Left lobe of liver (tissue), 2 donors: ENCODE measurements around the gene EVL. TPM values are rescaled to one million over a fixed set of nuclear protein-coding genes. Genes with fewer than 3 reads are reported as not detected.
"Not testable (repeated sequence)": the region's sequence is repeated elsewhere in the genome, so short reads cannot be mapped to it uniquely, and the experiment has no call there.

ENCODE experiments used
- ATAC-seq: fragments of 200-7000 bp; cut with Tn5 transposase; one replicate; pipeline ENCODE4 v1.9.1; 2020; ENCODE audit warnings: mild to moderate bottlenecking, moderate library complexity
- DNase-seq: peaks from one replicate; pipeline ENCODE4 v3.0.0-alpha.2; 2020; ENCODE audit warnings: low spot score
- total RNA-seq: library from RNA; stranded (reverse); gene quantifications from one replicate; pipeline ENCODE4 v1.2.1, GENCODE V29; 2021
- donor health status: DM: no; HTN: no; CAD: no; lungs with moderate emphysema.
- donor health status: DM: no; HTN: yes; CAD: no.

EVL gene, protein sequence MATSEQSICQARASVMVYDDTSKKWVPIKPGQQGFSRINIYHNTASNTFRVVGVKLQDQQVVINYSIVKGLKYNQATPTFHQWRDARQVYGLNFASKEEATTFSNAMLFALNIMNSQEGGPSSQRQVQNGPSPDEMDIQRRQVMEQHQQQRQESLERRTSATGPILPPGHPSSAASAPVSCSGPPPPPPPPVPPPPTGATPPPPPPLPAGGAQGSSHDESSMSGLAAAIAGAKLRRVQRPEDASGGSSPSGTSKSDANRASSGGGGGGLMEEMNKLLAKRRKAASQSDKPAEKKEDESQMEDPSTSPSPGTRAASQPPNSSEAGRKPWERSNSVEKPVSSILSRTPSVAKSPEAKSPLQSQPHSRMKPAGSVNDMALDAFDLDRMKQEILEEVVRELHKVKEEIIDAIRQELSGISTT
- total RNA-seq, result 76.2 TPM

DNA sequence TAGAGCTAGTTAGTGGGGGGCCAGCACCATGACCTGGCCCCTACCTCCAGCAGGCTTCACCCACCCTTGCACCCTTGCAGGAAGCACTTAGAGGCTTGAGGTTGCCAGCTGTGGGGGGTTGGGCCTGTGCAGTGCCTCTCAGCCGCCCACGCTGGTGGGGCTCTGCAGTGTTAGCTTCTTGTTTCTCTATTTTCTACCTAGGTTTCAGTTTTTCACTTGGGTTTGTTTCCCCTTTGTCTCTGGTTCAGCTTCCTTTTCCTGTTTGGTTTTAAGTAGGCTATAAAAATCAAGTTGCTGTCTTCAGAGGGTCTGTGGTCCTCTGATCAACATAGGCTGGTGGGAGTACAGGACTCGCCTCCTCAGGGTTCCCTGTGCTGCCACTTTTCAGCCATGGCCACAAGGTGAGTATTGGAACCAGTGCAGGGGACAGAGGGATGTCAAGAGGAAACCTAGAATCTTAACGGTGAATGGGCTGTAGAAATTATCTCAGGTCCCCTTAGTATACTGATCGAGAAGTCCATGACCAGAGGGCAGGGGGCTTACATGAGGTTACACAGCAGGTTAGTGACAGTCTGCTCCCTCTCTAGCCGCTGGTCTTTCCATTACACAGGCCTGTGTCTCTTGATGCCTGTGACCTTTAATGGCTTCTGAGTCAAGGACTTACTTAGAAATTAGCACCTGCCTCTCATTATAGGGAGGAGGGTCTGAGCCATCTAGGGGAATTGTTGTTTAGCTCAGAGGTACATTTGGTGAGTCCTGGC is at the start of gene EVL:
EVL (plus strand) TSS at position 312 of the 761 bp plus-strand sequence; CDS start at position 391, 79 bp downstream.
- peak; percentile 49 for ATAC-seq

DNA sequence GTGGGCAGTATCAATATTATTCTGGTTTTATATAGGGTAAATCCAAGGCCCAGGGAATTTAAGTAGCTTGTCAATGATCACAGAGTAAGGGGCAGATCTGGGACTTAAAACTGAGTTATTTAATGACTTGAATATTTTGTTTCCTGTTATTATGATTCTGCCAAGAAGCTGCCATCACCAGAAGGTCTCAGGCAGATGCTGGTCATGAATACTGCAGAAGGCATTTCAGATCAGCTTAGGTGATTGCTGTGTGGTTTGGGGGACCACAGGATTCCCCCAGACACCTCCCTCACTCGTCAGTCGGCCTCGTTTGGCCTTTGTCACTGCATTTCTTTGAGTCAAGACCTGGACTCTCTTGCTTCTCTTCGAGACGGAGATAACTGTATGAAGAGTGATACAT is 47.7 kb upstream of the EVL start:
- ATAC-seq (no peak), DNase-seq (no peak)

More for the DNA sequence above, at the start of gene EVL:
- DNase-seq, result no peak

DNA sequence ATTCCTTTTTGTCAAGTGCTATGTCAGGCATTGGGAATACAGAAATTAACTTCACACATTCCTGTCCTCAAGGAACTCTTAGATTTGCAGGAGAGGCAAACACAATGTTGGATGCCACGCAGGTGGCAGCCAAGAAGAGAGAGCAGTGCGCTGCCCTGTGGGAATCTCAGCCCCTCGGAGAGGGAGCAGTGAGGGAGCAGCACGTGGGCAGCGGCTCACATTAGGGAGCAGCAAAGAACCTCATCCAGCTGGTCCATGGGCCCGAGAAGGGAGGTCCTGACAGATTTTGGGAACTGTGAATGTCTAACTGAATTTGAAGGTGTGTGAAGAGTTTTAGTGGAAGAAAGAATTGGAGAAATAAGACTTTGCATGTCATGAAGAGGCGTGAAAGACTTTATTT is 47.2 kb upstream of the EVL start:
- DNase-seq (no peak), ATAC-seq (no peak)

DNA sequence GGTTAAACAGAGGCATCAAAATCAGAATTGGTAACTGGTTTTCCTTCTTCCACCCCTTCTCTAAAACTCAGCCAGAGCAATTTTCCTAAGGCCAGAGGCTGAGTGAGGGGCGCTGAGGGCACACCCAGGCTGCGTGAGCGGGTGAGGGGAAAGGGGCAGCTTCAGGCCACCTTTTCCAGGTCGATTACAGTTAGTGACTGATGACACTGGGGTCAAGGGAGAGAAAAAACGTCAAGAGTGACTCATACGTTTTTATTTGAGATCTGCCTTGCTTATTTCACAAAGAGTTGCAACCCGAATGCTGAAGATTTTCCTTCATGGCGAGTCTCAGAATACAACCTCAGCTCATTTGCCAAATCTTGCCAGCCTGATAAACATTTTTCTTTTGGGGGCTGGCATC is 46.7 kb upstream of the EVL start:
- peak; percentile 64 for ATAC-seq
- DNase-seq, result no peak

DNA sequence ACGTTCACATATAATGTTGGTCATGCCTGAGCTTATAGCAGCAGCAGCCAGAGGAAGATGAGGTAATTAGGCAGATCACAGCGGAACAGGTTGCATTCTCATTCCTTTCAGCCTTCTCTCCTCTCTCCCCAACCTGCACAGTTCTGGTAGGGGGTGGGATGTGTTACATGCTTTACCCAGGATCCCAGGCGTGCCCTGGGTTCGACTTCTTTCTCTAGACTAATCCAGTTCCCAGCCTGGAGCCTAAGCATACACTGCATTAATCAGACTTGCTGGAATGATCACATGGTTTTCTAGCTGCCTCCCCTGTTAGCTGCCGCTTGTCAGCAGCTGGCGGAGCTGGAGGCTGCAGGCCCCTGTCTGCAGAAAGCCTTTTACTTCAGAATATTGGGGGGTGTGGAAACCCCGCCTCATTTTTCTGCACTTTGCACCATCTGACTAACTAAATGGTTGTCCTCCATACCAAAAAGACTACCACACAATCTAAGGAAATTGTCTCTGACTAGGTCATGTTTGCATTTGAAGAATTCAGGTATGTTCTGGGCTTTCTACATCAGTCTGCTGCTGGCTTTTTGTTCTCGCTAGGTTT is 46.0 kb upstream of the EVL start:
- ATAC-seq (peak; percentile 20), DNase-seq (no peak)

DNA sequence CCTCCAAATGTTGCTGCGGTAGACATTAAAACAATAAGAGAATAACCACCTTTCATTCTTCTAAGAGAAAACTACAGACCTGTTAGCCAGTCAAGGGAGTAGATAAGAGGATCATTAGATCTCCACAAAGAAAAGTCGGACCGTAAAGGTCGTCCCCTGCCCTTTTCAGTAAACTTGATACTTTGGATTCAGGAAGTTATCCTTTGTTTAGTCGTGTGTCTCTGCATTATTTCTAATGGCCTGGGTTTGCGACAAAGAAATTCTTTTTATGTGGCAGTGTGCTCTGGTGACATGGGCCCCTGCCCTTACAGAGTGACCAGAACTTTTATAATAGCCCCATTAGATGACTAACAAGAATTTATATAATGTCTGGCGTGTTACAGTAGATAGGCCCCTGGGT is 44.6 kb upstream of the EVL start:
- DNase-seq, result no peak
- no peak for ATAC-seq

DNA sequence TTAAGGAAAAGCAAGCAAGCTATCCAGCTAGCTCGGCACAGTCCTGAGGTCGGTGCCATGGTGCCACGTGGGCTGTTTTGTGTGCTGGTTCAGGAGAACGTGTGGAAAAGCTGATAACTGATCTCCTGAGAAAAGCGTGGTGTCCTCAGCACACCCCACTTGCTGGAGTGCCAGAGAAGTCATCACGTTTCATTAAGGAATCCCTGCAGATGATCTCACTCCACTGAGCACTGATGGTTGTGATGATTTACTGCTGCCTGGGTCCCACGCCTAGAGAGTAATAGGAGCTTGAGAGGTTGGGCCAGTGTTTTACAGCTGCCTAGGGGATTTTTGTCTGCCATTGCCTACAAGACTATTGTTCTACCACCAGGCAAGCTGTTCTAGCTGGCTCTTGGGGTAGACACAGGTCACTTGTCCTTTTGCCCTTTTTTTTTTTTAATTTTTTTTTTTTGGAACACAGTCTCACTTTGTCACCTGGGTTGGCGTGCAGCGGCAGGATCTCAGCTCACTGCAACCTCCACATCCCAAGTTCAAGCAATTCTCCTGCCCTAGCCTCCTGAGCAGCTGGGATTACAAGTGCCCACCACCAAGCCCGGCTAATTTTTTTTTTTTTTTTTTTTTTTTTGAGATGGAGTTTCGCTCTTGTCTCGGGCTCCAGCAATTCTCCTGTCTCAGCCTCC is 42.3 kb upstream of the EVL start:
- DNase-seq (no peak), ATAC-seq (no peak)

DNA sequence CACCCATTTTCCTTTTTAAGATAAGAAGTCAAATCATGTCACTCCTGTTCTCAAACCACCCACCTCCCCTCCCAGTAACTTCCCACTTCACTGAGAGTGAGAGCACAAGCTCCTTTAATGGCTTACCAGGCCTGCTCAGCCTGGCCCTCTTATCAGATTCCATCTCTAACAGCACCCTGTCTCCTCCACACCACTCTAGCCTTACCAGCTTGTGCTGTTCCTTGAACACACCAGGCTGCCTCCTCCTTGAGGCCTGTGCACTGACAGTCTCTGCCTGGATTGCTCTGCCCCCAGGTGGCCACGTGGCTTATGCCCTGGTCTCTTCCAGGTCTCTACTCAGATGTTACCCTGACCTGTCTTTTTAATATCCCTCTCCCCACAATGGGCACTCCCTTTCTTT is 40.1 kb upstream of the EVL start:
- peak; percentile 65 for ATAC-seq
- DNase-seq, result no peak

DNA sequence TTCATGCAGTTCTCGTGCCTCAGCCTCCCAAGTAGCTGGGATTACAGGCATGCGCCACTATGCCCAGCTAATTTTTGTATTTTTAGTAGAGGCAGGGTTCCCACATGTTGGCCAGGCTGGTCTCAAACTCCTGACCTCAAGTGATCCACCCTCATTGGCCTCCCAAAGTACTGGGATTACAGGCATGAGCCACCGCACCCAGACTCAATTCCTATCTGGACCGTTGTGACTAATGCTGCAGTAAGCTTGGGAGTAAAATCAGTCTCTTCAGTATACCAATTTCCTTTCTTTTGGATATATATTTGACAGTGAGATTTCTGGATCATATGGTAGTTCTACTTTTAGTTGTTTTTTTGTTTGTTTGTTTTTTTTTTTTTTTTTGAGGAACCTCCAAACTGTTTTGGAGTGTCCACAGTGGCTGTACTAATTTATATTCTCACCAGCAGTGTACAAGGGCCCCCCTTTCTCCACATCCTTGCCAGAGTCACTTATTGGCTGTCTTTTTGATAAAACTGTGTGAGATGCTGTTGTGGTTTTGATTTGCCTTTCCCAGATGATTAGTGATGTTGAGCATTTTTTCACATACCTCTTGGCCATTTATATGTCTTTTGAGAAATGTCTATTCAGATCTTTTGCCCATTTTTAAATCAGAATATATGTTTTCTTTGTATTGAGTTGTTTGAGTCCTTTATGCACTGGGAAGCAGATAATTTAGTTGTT is 37.3 kb upstream of the EVL start:
- ATAC-seq, result no peak
- DNase-seq, result no peak

DNA sequence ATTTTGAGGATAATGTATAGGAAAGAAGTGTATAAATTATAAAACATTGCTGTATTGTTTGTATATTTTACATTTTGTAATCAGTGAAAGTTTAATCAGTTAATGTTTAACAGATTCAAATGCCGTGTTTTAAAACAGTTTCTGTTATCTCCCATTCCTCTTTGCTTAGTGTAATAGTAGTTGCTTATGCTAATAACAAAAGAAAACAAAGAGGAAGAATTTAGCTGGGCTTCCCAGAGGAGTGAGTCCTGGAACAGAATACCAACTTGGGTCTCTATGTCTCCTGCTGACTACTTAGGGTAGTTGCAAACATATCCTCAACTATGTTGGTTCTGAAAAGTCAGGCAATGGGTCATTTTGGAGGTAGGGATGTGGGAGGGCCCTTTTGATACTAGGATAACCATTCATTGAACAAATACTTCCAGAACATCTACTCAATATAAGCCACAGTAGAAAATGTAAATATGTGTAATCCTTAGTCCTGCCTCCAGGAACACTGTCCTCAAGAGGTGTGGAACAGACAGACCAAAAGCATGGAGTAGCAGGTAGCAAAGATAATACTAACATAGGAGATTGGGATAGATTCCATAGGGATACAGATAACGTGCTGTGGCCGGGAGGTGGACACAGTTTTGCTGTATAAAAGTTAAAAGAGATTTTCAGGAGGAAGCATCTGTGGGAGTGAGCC is 36.1 kb upstream of the EVL start:
- no peak for DNase-seq
- ATAC-seq, result peak; percentile 54

DNA sequence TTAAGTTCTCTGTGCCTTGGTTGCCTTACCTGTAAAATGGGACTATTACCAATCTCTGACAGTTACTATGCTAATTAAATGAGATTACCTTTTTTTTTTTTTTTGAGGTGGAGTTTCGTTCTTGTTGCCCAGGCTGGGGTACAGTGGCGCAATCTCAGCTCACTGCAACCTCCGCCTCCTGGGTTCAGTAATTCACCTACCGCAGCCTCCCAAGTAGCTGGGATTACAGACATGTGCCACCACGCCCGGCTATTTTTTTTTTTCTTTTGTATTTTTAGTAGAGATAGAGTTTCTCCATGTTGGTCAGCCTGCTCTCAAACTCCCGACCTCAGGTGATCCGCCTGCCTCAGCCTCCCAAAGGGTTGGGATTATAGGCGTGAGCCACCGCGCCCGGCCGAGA is 35.2 kb upstream of the EVL start:
- not testable (repeated sequence) for ATAC-seq, DNase-seq

DNA sequence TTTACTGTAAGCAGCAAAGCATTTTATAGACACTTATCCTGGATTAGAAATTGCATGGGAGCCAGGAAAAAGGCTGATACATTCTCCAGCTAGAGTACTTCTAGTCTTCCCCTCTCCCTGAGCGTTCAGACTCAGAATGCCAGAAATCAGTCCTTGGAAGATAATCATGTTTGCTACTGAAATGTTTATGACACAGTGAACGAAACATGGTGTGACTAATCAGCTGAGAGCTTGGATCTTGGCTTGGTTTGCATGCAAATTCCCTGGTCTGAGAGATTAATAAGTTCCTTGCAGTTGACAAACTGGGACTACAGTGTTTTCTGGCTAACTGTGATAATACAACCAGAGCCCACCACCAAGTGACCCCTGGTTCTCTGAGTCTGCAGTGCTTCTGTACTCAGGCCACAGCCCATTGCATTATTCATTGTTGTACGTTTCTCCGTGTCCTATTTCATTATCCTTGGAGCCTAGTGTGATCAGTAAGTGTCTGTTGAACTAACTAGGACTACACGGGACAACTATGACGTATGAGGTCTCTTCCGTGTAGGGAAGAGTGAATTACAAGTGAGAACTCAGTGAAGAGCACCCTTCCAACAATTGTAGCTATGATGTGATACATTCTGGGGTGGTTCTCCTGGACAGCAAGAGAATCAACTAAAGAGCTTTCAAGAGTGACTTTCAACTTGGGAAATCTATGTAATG is 34.6 kb upstream of the EVL start:
- DNase-seq (no peak), ATAC-seq (no peak)

DNA sequence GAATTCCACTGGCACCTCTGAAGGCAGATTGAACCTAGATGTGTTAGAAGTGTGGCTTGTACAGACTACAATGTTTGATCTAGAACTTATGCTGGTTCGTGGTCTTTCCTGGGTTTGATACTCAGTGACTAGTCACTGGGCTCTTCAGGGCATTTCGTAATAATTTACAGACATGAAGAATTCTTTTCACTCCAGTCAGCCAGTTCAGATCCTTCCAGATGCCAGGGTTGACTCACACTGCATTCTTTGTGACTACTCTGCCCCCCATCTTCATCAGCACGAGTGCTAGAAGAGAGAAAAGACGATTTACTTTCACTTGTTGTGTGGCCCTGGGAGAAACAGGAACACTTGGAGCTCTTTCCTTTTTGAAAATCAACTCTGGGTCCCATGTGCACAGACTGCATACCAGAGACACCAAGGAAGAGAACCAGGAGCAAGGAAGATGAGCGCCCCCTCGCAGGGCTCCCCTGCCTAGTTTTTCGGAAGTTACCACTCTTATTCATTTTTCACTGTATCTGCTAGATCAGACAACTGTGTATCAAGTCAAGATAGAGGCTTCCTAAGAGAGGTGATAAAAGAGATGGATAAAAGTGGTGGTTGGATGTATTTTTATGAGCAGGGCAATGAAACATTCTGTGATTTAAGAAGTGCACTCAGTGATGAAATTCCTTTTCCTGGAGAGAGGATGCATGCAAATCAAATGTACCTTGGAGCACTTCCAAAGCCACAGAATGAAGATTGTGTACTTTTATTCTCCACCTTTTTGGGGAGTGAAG is 33.5 kb upstream of the EVL start:
- ATAC-seq (peak; percentile 31), DNase-seq (no peak)

DNA sequence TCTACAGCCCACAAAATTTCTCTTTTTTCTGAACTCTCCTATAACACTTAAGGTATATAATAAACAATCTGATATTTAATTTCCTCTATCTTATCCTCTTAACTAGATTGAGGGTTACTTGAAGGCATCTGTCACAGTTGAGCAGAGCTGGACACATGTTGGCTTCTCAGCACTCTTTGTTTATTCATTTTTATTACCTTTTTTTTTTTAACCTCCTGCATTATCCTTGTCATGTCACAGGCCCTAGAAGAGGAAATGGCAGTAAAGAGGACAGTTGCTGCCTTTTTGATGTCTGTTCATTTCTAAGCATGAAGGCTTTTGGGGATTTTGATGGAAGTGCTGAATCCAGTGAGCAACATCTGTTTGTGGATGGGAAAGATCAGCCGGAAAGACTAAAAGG is 32.5 kb upstream of the EVL start:
- DNase-seq (no peak), ATAC-seq (no peak)

DNA sequence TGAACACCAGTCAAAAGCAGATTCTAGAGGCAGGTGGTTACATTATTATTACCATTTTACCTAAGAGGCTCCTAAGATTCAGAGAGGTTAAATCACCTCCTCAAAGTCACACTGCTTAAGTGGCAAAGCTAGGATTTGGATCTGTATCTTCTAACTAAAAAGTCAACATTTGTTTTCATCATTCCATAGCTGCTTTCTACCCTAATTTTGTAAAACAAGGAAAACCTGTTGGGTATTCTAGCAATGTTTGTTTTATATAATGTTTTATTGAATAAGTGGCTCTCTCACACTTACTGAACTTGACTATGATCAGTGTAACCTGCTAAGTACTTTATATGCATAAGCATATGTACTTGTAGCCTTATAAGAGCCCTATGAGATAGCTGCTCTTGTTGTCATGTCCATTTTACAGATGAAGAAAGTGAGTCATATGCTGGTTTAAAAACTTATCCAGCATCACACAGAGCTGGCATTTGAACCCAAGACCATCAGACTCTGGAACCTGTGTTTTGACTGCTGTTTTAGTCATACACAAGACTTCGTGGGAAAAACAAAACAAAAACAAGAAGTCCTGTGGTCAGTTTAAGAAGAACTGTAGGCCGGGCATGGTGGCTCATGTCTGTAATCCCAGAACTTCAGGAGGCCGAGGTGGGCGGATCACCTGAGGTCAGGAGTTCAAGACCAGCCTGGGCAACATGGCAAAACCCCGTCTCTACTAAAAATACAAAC is 31.7 kb upstream of the EVL start:
- DNase-seq (no peak), ATAC-seq (no peak)

DNA sequence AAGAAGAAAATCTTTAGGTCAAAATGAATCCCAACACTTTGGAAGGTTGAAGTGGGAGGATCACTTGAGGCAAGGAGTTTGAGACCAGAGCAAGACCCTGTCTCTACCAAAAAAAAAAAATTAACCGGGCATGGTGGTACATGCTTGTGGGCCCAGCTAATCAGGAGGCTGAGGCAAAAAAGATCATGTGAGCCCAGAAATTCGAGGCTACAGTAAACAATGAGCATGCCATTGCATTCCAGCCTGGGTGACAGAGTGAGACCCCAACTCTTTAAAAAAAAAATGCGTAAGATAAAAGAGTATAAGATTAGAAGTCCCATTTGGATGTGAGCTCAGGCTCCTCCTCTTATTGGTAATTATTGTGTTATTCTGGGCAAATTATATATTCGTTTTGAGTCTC is 30.8 kb upstream of the EVL start:
- no peak for ATAC-seq

DNA sequence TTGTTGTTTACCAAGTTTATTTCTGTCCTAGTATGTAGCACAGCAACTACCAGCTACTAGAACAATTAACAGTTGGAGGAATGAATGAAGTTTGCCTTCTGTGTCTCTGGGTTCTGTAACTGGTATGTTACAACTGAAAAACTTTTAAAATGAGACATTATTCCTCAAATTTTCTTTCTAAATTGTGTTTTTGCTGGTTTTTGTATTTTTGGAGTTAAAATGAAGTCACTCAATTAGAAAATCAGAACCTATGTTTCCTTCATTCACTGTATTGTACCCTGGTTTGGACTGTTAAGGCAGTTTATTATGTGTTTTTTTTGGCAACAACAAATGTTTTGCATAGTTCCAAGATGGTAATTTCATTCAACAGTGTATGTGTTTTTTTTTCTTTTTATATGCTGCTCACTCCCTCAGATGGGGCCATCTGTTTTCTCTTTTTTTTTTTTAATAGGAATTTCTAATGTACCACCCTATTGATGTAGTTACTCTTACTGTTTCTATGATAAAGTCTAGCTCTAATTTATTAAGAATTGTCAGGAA is 30.2 kb upstream of the EVL start:
- ATAC-seq, result no peak

More for the DNA sequence above, 30.8 kb upstream of the EVL start:
- DNase-seq, result no peak

DNA sequence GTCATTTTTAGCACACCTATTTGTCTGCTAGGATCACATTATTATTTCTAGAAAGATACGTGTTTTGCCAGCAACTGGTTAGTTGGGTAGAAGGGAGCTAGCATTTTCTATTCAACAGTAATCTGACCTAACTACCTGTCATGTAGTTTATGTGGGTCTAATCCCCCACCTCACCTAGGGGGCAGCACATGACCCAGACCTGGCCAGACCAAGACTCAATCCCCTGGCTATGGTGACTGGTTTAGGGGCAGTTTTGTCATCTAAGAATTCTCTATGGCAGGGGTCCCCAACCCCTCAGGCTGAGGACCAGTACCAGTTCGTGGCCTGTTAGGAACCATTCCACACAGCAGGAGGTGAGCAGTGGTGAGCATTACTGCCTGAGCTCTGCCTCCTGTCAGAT is 29.5 kb upstream of the EVL start:
- no peak for ATAC-seq
- no peak for DNase-seq

More for the DNA sequence above, 30.2 kb upstream of the EVL start:
- DNase-seq, result no peak
